ENCODE data around the gene FXN. TPM values are rescaled to one million over a fixed set of nuclear protein-coding genes. Genes with fewer than 3 reads are reported as not detected.

FXN gene
- total RNA-seq, 4 donors from 2014 or later = 2.3 to 11.1 (median 5.6) TPM

GRCh38 chr9:69086769-69087168 is 51.2 kb downstream of the FXN start:
- WGBS = 95% methylated on average over 2 of the region's 2 CpGs
- no peaks in the 10 kb centered on the region for H3K9me3 ChIP-seq
- peaks cover 14% of the 10 kb centered on the region for H3K4me1 ChIP-seq
- TF ChIP-seq POLR2A (IDR thresholded peaks at IDR 0.05) (no peak), POLR2AphosphoS5 (IDR thresholded peaks at IDR 0.05) (no peak), EP300 (IDR thresholded peaks at IDR 0.05) (no peak), CTCF (IDR thresholded peaks at IDR 0.05) (no peak)
- no peaks in the 10 kb centered on the region for H3K27me3 ChIP-seq
- no peak overlapping the region for H3K4me3 ChIP-seq
- DNase-seq (ENCODE audit: low spot score in 2 of 2) = no peak
- no peaks in the 10 kb centered on the region for H3K36me3 ChIP-seq
- no peak overlapping the region for H3K27ac ChIP-seq

GRCh38 chr9:69089082-69089481 is 53.5 kb downstream of the FXN start:
- no peak overlapping the region for H3K27ac ChIP-seq
- no peak for DNase-seq (ENCODE audit: low spot score in 2 of 2)
- no peaks in the 10 kb centered on the region for H3K9me3 ChIP-seq
- no peak for TF ChIP-seq POLR2AphosphoS5 (IDR thresholded peaks at IDR 0.05)
- H3K27me3 ChIP-seq = no peaks in the 10 kb centered on the region
- H3K4me1 ChIP-seq = peaks cover 14% of the 10 kb centered on the region
- 95% methylated on average over 5 of the region's 5 CpGs for WGBS
- no peaks in the 10 kb centered on the region for H3K36me3 ChIP-seq
- no peak overlapping the region for H3K4me3 ChIP-seq

- Histone ChIP-seq H3K36me3 (no peaks in the 10 kb centered on the region), H3K27ac (no peak overlapping the region), H3K4me1 (peaks cover 14% of the 10 kb centered on the region), H3K9me3 (no peaks in the 10 kb centered on the region), H3K27me3 (no peaks in the 10 kb centered on the region), H3K4me3 (no peak overlapping the region)
- no peak for DNase-seq (ENCODE audit: low spot score in 2 of 2)
- WGBS = 93% methylated on average over 9 of the region's 9 CpGs
- TF ChIP-seq EP300 (IDR thresholded peaks at IDR 0.05) = no peak
- TF ChIP-seq CTCF (IDR thresholded peaks at IDR 0.05) = no peak
- TF ChIP-seq POLR2A (IDR thresholded peaks at IDR 0.05) = no peak
- no peak for TF ChIP-seq POLR2AphosphoS5 (IDR thresholded peaks at IDR 0.05)
Observed at GRCh38 chr9:69089491-69089890, 53.9 kb downstream of the FXN start.

- TF ChIP-seq EP300 (IDR thresholded peaks at IDR 0.05) (no peak), POLR2A (IDR thresholded peaks at IDR 0.05) (no peak), CTCF (IDR thresholded peaks at IDR 0.05) (no peak), POLR2AphosphoS5 (IDR thresholded peaks at IDR 0.05) (no peak)
- Histone ChIP-seq H3K27me3 (no peaks in the 10 kb centered on the region), H3K9me3 (no peaks in the 10 kb centered on the region), H3K27ac (no peak overlapping the region), H3K4me1 (peaks cover 14% of the 10 kb centered on the region), H3K36me3 (no peaks in the 10 kb centered on the region), H3K4me3 (no peak overlapping the region)
- whole genome bisulfite sequencing = 49% methylated on average over 4 of the region's 4 CpGs
- DNase-seq (ENCODE audit: low spot score in 2 of 2) = no peak
Observed at GRCh38 chr9:69090140-69090750, 54.7 kb downstream of the FXN start.

GRCh38 chr9:69090946-69091345 is 55.4 kb downstream of the FXN start:
- Histone ChIP-seq H3K4me3 (no peak overlapping the region), H3K9me3 (no peaks in the 10 kb centered on the region), H3K27me3 (no peaks in the 10 kb centered on the region), H3K4me1 (peaks cover 8% of the 10 kb centered on the region), H3K36me3 (no peaks in the 10 kb centered on the region), H3K27ac (no peak overlapping the region)
- no peak for DNase-seq (ENCODE audit: low spot score in 2 of 2)
- WGBS = 36% methylated on average over 3 of the region's 3 CpGs
- TF ChIP-seq POLR2A (IDR thresholded peaks at IDR 0.05) (no peak), EP300 (IDR thresholded peaks at IDR 0.05) (no peak), CTCF (IDR thresholded peaks at IDR 0.05) (no peak), POLR2AphosphoS5 (IDR thresholded peaks at IDR 0.05) (no peak)
